H9 (cell line): ENCODE results near the gene SCAMP5. TPM values are rescaled to one million over a fixed set of nuclear protein-coding genes. Genes with fewer than 3 reads are reported as not detected.

Source experiments
- DNase-seq: peaks from one replicate; pipeline ENCODE4 v3.0.0-alpha.2; 2017
- H2AFZ ChIP-seq: one replicate; pipeline ENCODE4 v1.6.1; 2013; ENCODE audit warnings: mild to moderate bottlenecking, low read length, control low read depth, moderate library complexity
- H2AK5ac ChIP-seq: 2 replicates; pipeline ENCODE4 v1.6.1; 2013; ENCODE audit warnings: low read length, control low read depth, mixed read lengths; ENCODE audit not compliant: insufficient read length
- H2BK120ac ChIP-seq: one replicate; pipeline ENCODE4 v1.6.1; 2013; ENCODE audit warnings: low read depth, mild to moderate bottlenecking, low read length, control low read depth, inconsistent platforms; ENCODE audit not compliant: poor library complexity, severe bottlenecking
- H2BK12ac ChIP-seq: 2 replicates; pipeline ENCODE4 v1.6.1; 2013; ENCODE audit warnings: low read length, control low read depth, mixed read lengths, low read depth; ENCODE audit not compliant: insufficient read length
- H2BK15ac ChIP-seq: 2 replicates; pipeline ENCODE4 v1.6.1; 2013; ENCODE audit warnings: low read depth, low read length, control low read depth
- H2BK20ac ChIP-seq: one replicate; pipeline ENCODE4 v1.6.1; 2013; ENCODE audit warnings: low read depth, mild to moderate bottlenecking, low read length, control low read depth, inconsistent platforms; ENCODE audit not compliant: poor library complexity, severe bottlenecking
- H2BK5ac ChIP-seq: 2 replicates; pipeline ENCODE4 v1.6.1; 2013; ENCODE audit warnings: low read length, control low read depth, mixed read lengths; ENCODE audit not compliant: insufficient read length
- H3K14ac ChIP-seq: 2 replicates; pipeline ENCODE4 v1.6.1; 2013; ENCODE audit warnings: low read length, control low read depth; ENCODE audit not compliant: insufficient read depth
- H3K18ac ChIP-seq: 2 replicates; pipeline ENCODE4 v1.6.1; 2013; ENCODE audit warnings: low read depth, mild to moderate bottlenecking, mixed read lengths, low read length, control low read depth; ENCODE audit not compliant: insufficient read length
- H3K23ac ChIP-seq: 2 replicates; pipeline ENCODE4 v1.6.1; 2013; ENCODE audit warnings: low read length, control low read depth, mixed read lengths, low read depth; ENCODE audit not compliant: insufficient read length
- H3K23me2 ChIP-seq: 2 replicates; pipeline ENCODE4 v1.6.1; 2013; ENCODE audit warnings: low read depth, mild to moderate bottlenecking, mixed read lengths, low read length, control low read depth; ENCODE audit not compliant: insufficient read length, poor library complexity, severe bottlenecking
- H3K27ac ChIP-seq: 2 replicates; pipeline ENCODE4 v1.5.1; 2013; ENCODE audit warnings: low read length, control low read depth, mixed read lengths, low read depth; ENCODE audit not compliant: insufficient read length
- H3K27me3 ChIP-seq: 2 replicates; pipeline ENCODE4 v1.6.1; 2013; ENCODE audit warnings: low read length, control low read depth, inconsistent platforms; ENCODE audit not compliant: insufficient read depth
- H3K4ac ChIP-seq: 2 replicates; pipeline ENCODE4 v1.6.1; 2013; ENCODE audit warnings: low read depth, mild to moderate bottlenecking, control low read depth, inconsistent platforms, low read length, moderate library complexity
- H3K4me1 ChIP-seq: 2 replicates; pipeline ENCODE4 v1.6.1; 2013; ENCODE audit warnings: low read length, control low read depth, inconsistent platforms; ENCODE audit not compliant: insufficient read depth
- H3K4me2 ChIP-seq: 2 replicates; pipeline ENCODE4 v1.6.1; 2013; ENCODE audit warnings: low read length, control low read depth, mixed read lengths; ENCODE audit not compliant: insufficient read length, insufficient read depth
- H3K56ac ChIP-seq: 2 replicates; pipeline ENCODE4 v1.6.1; 2013; ENCODE audit warnings: low read depth, mild to moderate bottlenecking, mixed read lengths, low read length, control low read depth; ENCODE audit not compliant: insufficient read length
- H3K79me1 ChIP-seq: 2 replicates; pipeline ENCODE4 v1.6.1; 2013; ENCODE audit warnings: low read depth, mild to moderate bottlenecking, moderate library complexity, low read length, control low read depth, inconsistent platforms; ENCODE audit not compliant: insufficient read depth, poor library complexity, severe bottlenecking
- H3K79me2 ChIP-seq: 2 replicates; pipeline ENCODE4 v1.6.1; 2013; ENCODE audit warnings: low read length, control low read depth, inconsistent platforms; ENCODE audit not compliant: insufficient read depth
- H3K9ac ChIP-seq: 2 replicates; pipeline ENCODE4 v1.6.1; 2013; ENCODE audit warnings: low read length, control low read depth, mixed read lengths; ENCODE audit not compliant: insufficient read length; ENCODE audit errors: extremely low read depth
- H3K9me3 ChIP-seq: one replicate; pipeline ENCODE4 v1.6.1; 2013; ENCODE audit warnings: low read depth, low read length, inconsistent platforms; ENCODE audit not compliant: control insufficient read depth
- H3T11ph ChIP-seq: one replicate; pipeline ENCODE4 v1.6.1; 2013; ENCODE audit warnings: mild to moderate bottlenecking, low read length, control low read depth, inconsistent platforms
- H4K20me1 ChIP-seq: one replicate; pipeline ENCODE4 v1.6.1; 2013; ENCODE audit not compliant: control insufficient read depth, insufficient read length, insufficient read depth
- H4K5ac ChIP-seq: 2 replicates; pipeline ENCODE4 v1.6.1; 2013; ENCODE audit warnings: low read depth, mild to moderate bottlenecking, mixed read lengths, low read length, control low read depth; ENCODE audit not compliant: insufficient read length
- H4K8ac ChIP-seq: replicated peaks from 2 replicates; pipeline ENCODE4 v1.6.1; 2013; ENCODE audit warnings: low read length, control low read depth, mixed read lengths, low read depth; ENCODE audit not compliant: insufficient read length
- H4K91ac ChIP-seq: 2 replicates; pipeline ENCODE4 v1.6.1; 2013; ENCODE audit warnings: low read depth, mild to moderate bottlenecking, moderate library complexity, mixed read lengths, low read length, control low read depth; ENCODE audit not compliant: insufficient read length
- H3K27ac Mint-ChIP-seq, 3 experiments: 2 replicates in 2 of 3; 3 replicates in 1 of 3; pipeline ENCODE4 v1.8.0; 2020 to 2021; ENCODE audit warnings: mixed read lengths in 3 of 3, mild to moderate bottlenecking in 1 of 3, moderate library complexity in 1 of 3
- H3K27me3 Mint-ChIP-seq: 2 replicates; pipeline ENCODE4 v1.8.0; 2021; ENCODE audit warnings: low read depth, mild to moderate bottlenecking, moderate library complexity, mixed read lengths
- H3K36me3 Mint-ChIP-seq, 3 experiments: 2 replicates in 2 of 3; 3 replicates in 1 of 3; pipeline ENCODE4 v1.8.0; 2020 to 2021; ENCODE audit warnings: low read depth in 3 of 3, mixed read lengths in 3 of 3; ENCODE audit not compliant: insufficient read depth in 1 of 3
- H3K4me1 Mint-ChIP-seq, 2 experiments: 2 replicates each; pipeline ENCODE4 v1.8.0; 2020; ENCODE audit warnings: mixed read lengths in 2 of 2
- H3K4me3 Mint-ChIP-seq, 2 experiments: 2 replicates in 1 of 2; 3 replicates in 1 of 2; pipeline ENCODE4 v1.8.0; 2020 to 2021; ENCODE audit warnings: mild to moderate bottlenecking in 2 of 2, mixed read lengths in 2 of 2, moderate library complexity in 1 of 2
- H3K9me3 Mint-ChIP-seq, 2 experiments: 2 replicates in 1 of 2; 3 replicates in 1 of 2; pipeline ENCODE4 v1.8.0; 2020; ENCODE audit warnings: mild to moderate bottlenecking in 2 of 2, mixed read lengths in 2 of 2, moderate library complexity in 1 of 2
- WGBS: extraction: QIAGEN DNeasy Blood & Tissue Kit; methylation state at CpG from one replicate; pipeline ENCODE4 v1.1.7; 2013; ENCODE audit warnings: missing lambda C conversion rate, low lambda C conversion rate, mixed read lengths; ENCODE audit not compliant: insufficient read length; ENCODE audit errors: extremely low coverage; 5-methylcytosine and 5-hydroxymethylcytosine counted together
- total RNA-seq: library from RNA; stranded (reverse); gene quantifications from 2 replicates; pipeline ENCODE4 v1.2.1, GENCODE V29; 2021
- TF ChIP-seq, protein P1 (sequence below): fragments of 200-600 bp; sonication (generic); conservative IDR thresholded peaks from 3 replicates; pipeline ENCODE4 v1.8.0; 2021; ENCODE audit warnings: antibody characterized with exemption, mild to moderate bottlenecking

The SCAMP5 gene
- total RNA-seq, 1 experiment from 2014 or later = 47.8 TPM

DNA sequence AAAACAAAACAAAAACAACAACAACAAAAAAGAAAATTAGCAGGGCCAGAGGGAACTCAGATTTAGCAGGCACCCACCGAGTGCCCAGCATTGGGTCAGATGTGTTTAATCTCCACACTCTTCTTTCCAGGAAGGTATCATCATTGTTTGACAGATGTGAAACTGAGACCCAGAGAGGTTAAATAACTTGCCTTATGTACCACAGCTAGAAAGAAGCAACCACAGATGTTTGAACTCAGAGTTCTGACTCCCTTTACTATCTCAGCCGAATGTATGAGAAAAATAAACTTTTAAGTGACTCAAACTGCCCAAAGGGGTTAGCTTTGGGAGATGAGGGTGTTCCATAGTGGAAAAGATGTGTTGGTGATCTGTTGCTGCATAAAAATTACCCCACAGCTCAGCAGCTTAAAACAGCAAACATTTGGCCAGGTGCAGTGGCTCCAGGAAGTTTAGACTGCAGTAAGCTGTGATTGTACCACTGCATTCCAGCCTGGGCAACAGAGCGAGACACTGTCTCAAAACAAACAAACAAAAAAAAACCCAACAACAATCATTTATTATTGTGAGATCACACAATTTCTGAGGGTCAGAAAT lies 34.3 kb upstream of the SCAMP5 start:
- no peak overlapping the region for H3T11ph ChIP-seq
- no peaks in the 10 kb centered on the region for H3K79me1 ChIP-seq
- Mint-ChIP-seq H3K36me3 (no peaks in the 10 kb centered on the region; a peak in 1 of 7 replicates), H3K4me3 (no peak overlapping the region), H3K9me3 (no peaks in the 10 kb centered on the region), H3K4me1 (peaks cover 12 to 30% of the 10 kb centered on the region in 2 experiments), H3K27ac (no peak overlapping the region), H3K27me3 (peaks cover 71% of the 10 kb centered on the region)
- H4K8ac ChIP-seq = no peak overlapping the region
- no CpG with 5 or more reads among the region's 3 CpGs for WGBS
- H3K14ac ChIP-seq = no peak overlapping the region
- no peak overlapping the region for H2BK5ac ChIP-seq
- H2AK5ac ChIP-seq = no peak overlapping the region
- H3K4me1 ChIP-seq = no peaks in the 10 kb centered on the region
- no peak overlapping the region for H2BK120ac ChIP-seq
- no peaks in the 10 kb centered on the region for H4K20me1 ChIP-seq
- H3K23ac ChIP-seq = no peak overlapping the region
- H3K79me2 ChIP-seq = no peaks in the 10 kb centered on the region
- no peak overlapping the region for H2BK20ac ChIP-seq
- H3K4me2 ChIP-seq = no peak overlapping the region
- no peak overlapping the region for H4K91ac ChIP-seq
- H3K18ac ChIP-seq = no peak overlapping the region
- TF ChIP-seq, protein P1, sequence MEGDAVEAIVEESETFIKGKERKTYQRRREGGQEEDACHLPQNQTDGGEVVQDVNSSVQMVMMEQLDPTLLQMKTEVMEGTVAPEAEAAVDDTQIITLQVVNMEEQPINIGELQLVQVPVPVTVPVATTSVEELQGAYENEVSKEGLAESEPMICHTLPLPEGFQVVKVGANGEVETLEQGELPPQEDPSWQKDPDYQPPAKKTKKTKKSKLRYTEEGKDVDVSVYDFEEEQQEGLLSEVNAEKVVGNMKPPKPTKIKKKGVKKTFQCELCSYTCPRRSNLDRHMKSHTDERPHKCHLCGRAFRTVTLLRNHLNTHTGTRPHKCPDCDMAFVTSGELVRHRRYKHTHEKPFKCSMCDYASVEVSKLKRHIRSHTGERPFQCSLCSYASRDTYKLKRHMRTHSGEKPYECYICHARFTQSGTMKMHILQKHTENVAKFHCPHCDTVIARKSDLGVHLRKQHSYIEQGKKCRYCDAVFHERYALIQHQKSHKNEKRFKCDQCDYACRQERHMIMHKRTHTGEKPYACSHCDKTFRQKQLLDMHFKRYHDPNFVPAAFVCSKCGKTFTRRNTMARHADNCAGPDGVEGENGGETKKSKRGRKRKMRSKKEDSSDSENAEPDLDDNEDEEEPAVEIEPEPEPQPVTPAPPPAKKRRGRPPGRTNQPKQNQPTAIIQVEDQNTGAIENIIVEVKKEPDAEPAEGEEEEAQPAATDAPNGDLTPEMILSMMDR = no peak
- H3K56ac ChIP-seq = no peak overlapping the region
- no peak overlapping the region for H3K4ac ChIP-seq
- H3K27ac ChIP-seq = no peak overlapping the region
- H4K5ac ChIP-seq = no peak overlapping the region
- peaks cover 26% of the 10 kb centered on the region for H3K23me2 ChIP-seq
- H2AFZ ChIP-seq = no peak overlapping the region
- peaks cover 8% of the 10 kb centered on the region; the same call in 1 of the 2 replicates for H3K27me3 ChIP-seq
- DNase-seq = no peak
- H3K9ac ChIP-seq = no peak overlapping the region
- H3K9me3 ChIP-seq = no peaks in the 10 kb centered on the region
- H2BK15ac ChIP-seq = no peak overlapping the region
- no peak overlapping the region for H2BK12ac ChIP-seq
